ENCODE results near the gene TMEM147. TPM values are rescaled to one million over a fixed set of nuclear protein-coding genes. Genes with fewer than 3 reads are reported as not detected.

Gene TMEM147
- total and polyA plus RNA-seq, 2 experiments from 2014 or later: 129 to 214 TPM

GRCh38 chr19:35540356-35540927, 5.0 kb upstream of the TMEM147 start:
- no peaks in the 10 kb centered on the region for H3F3A ChIP-seq (ENCODE audit: insufficient read depth)
- no peak overlapping the region for H3K4me2 ChIP-seq (ENCODE audit: unreplicated experiment)
- peaks cover 14% of the 10 kb centered on the region; the same call in 1 of the 2 replicates for H3K79me2 ChIP-seq (ENCODE audit: insufficient read depth)
- H3K36me3 ChIP-seq (ENCODE audit: low read depth): no peaks in the 10 kb centered on the region
- H3K9me3 ChIP-seq (ENCODE audit: low read depth): no peaks in the 10 kb centered on the region
- in situ Hi-C loops (cut with MboI): no loop called here
- WGBS, 2 experiments (ENCODE audit: low coverage in 1 of 2, low lambda C conversion rate in 2 of 2, missing lambda C conversion rate in 2 of 2): 89 to 90% methylated on average over 7 of the region's 7 CpGs
- no peaks in the 10 kb centered on the region for H3K27me3 ChIP-seq (replicated peaks; ENCODE audit: insufficient read depth)
- no peaks in the 10 kb centered on the region for H3K4me1 ChIP-seq (ENCODE audit: insufficient read depth)
- no peaks in the 10 kb centered on the region for H3K9me2 ChIP-seq (ENCODE audit: insufficient read depth)
- H2AFZ ChIP-seq: no peak overlapping the region
- H3K27ac ChIP-seq: no peak overlapping the region
- no peak for DNase-seq
- H3K9ac ChIP-seq: no peak overlapping the region
- no peaks in the 10 kb centered on the region for H4K20me1 ChIP-seq (ENCODE audit: insufficient read depth)
- TF ChIP-seq EZH2 (IDR thresholded peaks at IDR 0.05; ENCODE audit: insufficient read depth, poor library complexity, severe bottlenecking) (no peak), EZH2phosphoT487 (IDR thresholded peaks at IDR 0.05; ENCODE audit: insufficient read depth, low read depth) (no peak)
- no peak overlapping the region for H3K4me3 ChIP-seq

GRCh38 chr19:35542209-35542608, 3.2 kb upstream of the TMEM147 start:
- Histone ChIP-seq H3K27me3 (replicated peaks; ENCODE audit: insufficient read depth) (no peaks in the 10 kb centered on the region), H3F3A (ENCODE audit: insufficient read depth) (no peaks in the 10 kb centered on the region), H3K27ac (no peak overlapping the region), H3K4me2 (ENCODE audit: unreplicated experiment) (no peak overlapping the region), H3K79me2 (ENCODE audit: insufficient read depth) (peaks cover 29% of the 10 kb centered on the region), H3K9ac (no peak overlapping the region), H2AFZ (no peak overlapping the region), H3K9me3 (ENCODE audit: low read depth) (no peaks in the 10 kb centered on the region), H3K36me3 (ENCODE audit: low read depth) (no peaks in the 10 kb centered on the region), H3K9me2 (ENCODE audit: insufficient read depth) (no peaks in the 10 kb centered on the region), H3K4me3 (no peak overlapping the region), H3K4me1 (ENCODE audit: insufficient read depth) (no peaks in the 10 kb centered on the region), H4K20me1 (ENCODE audit: insufficient read depth) (no peaks in the 10 kb centered on the region)
- no peak for DNase-seq
- TF ChIP-seq EZH2 (IDR thresholded peaks at IDR 0.05; ENCODE audit: insufficient read depth, poor library complexity, severe bottlenecking) (no peak), EZH2phosphoT487 (IDR thresholded peaks at IDR 0.05; ENCODE audit: insufficient read depth, low read depth) (no peak)
- in situ Hi-C loops (cut with MboI): no loop called here
- 92 to 96% methylated on average over 11 of the region's 11 CpGs for WGBS, 2 experiments (ENCODE audit: low coverage in 1 of 2, low lambda C conversion rate in 2 of 2, missing lambda C conversion rate in 2 of 2)

- TF ChIP-seq EZH2 (IDR thresholded peaks at IDR 0.05; ENCODE audit: insufficient read depth, poor library complexity, severe bottlenecking): no peak
- no peak for TF ChIP-seq EZH2phosphoT487 (IDR thresholded peaks at IDR 0.05; ENCODE audit: insufficient read depth, low read depth)
- Histone ChIP-seq H3K36me3 (ENCODE audit: low read depth) (no peaks in the 10 kb centered on the region), H3K27me3 (replicated peaks; ENCODE audit: insufficient read depth) (no peaks in the 10 kb centered on the region), H3K9me3 (ENCODE audit: low read depth) (no peaks in the 10 kb centered on the region), H3K4me3 (no peak overlapping the region), H3K79me2 (ENCODE audit: insufficient read depth) (peaks cover 29% of the 10 kb centered on the region), H3K4me1 (ENCODE audit: insufficient read depth) (no peaks in the 10 kb centered on the region), H3K4me2 (ENCODE audit: unreplicated experiment) (no peak overlapping the region), H2AFZ (no peak overlapping the region), H3F3A (ENCODE audit: insufficient read depth) (no peaks in the 10 kb centered on the region), H3K9ac (no peak overlapping the region), H3K27ac (no peak overlapping the region), H4K20me1 (ENCODE audit: insufficient read depth) (no peaks in the 10 kb centered on the region), H3K9me2 (ENCODE audit: insufficient read depth) (no peaks in the 10 kb centered on the region)
- DNase-seq: no peak
- WGBS, 2 experiments (ENCODE audit: low coverage in 1 of 2, low lambda C conversion rate in 2 of 2, missing lambda C conversion rate in 2 of 2): 92 to 97% methylated on average over 15 of the region's 15 CpGs
- in situ Hi-C loops (cut with MboI): no loop called here
Measured at GRCh38 chr19:35543280-35544109, 1.9 kb upstream of the TMEM147 start.

DNA sequence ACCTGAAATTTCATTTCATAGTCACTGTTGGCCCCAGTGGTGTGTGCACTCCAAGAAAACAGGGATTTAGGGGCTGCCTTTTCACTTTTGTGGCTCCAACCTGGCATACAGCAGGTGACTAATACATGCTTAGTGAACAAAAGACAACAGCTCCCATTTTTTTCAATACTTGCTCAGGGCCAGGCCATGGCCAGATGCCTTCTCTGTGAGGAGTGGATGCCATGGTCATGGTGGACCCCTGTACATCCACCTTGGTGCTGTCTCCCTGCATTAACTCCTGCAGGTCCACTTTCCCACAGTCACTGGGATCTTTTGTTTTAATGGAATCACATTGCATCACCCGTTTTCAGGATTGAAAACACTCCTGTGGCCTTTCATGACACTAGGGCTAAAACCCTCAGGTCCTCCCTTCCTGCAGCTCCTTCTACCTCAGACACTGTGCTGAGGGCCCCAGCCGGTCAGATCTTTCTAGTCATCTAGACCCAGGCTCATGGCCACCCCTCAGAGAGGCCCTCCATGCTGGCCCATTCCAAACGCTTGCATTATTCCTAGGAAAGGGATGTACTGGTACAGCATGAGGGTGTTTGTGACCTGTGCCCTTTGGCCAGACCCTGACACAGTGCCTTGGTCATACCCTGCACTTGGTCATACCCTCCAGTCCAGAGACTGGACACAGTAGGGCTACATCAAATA, 1.2 kb upstream of the TMEM147 start:
- no peak overlapping the region for H2AFZ ChIP-seq
- peak; percentile 6 for DNase-seq
- no peaks in the 10 kb centered on the region for H3K36me3 ChIP-seq (ENCODE audit: low read depth)
- peak overlapping the region; percentile 94 for H3K9ac ChIP-seq
- peak overlapping the region; percentile 90 for H3K4me3 ChIP-seq
- no peaks in the 10 kb centered on the region for H3K27me3 ChIP-seq (replicated peaks; ENCODE audit: insufficient read depth)
- TF ChIP-seq EZH2 (IDR thresholded peaks at IDR 0.05; ENCODE audit: insufficient read depth, poor library complexity, severe bottlenecking) (no peak), EZH2phosphoT487 (IDR thresholded peaks at IDR 0.05; ENCODE audit: insufficient read depth, low read depth) (no peak)
- no peaks in the 10 kb centered on the region for H3K9me2 ChIP-seq (ENCODE audit: insufficient read depth)
- no peaks in the 10 kb centered on the region for H4K20me1 ChIP-seq (ENCODE audit: insufficient read depth)
- in situ Hi-C loops (cut with MboI): no loop called here
- H3K27ac ChIP-seq: no peak overlapping the region
- peak overlapping the region; percentile 93 for H3K4me2 ChIP-seq (ENCODE audit: unreplicated experiment)
- WGBS, 2 experiments (ENCODE audit: low coverage in 1 of 2, low lambda C conversion rate in 2 of 2, missing lambda C conversion rate in 2 of 2): 53 to 54% methylated on average over 3 of the region's 3 CpGs
- no peaks in the 10 kb centered on the region for H3K9me3 ChIP-seq (ENCODE audit: low read depth)
- H3K79me2 ChIP-seq (ENCODE audit: insufficient read depth): peaks cover 29% of the 10 kb centered on the region
- no peaks in the 10 kb centered on the region for H3K4me1 ChIP-seq (ENCODE audit: insufficient read depth)
- no peaks in the 10 kb centered on the region for H3F3A ChIP-seq (ENCODE audit: insufficient read depth)
